Loucy (cell line): ENCODE data around the gene NDUFV3.

Experiments
- H2AFZ ChIP-seq: fragments of 200-600 bp; sonication (generic); 2 replicates; pipeline ENCODE4 v1.6.0; 2016; ENCODE audit warnings: antibody characterized with exemption, mild to moderate bottlenecking, low read length, moderate library complexity
- H3F3A ChIP-seq: fragments of 200-600 bp; 2 replicates; pipeline ENCODE4 v1.6.0; 2016; ENCODE audit warnings: antibody characterized with exemption, low read depth, mild to moderate bottlenecking
- H3K27me3 ChIP-seq: fragments of 200-600 bp; sonication (generic); 2 replicates; pipeline ENCODE4 v1.6.1; 2014; ENCODE audit warnings: low read length, mild to moderate bottlenecking; ENCODE audit not compliant: insufficient read depth, poor library complexity, severe bottlenecking
- H3K36me3 ChIP-seq: fragments of 200-600 bp; sonication (generic); 2 replicates; pipeline ENCODE4 v1.6.1; 2016; ENCODE audit warnings: low read length; ENCODE audit not compliant: insufficient read depth
- H3K4me1 ChIP-seq: fragments of 200-600 bp; sonication (generic); 2 replicates; pipeline ENCODE4 v1.5.1; 2014; ENCODE audit warnings: low read length, mild to moderate bottlenecking; ENCODE audit not compliant: insufficient read depth, poor library complexity, severe bottlenecking
- H3K4me2 ChIP-seq: fragments of 200-600 bp; sonication (generic); 2 replicates; pipeline ENCODE4 v1.6.0; 2014; ENCODE audit warnings: antibody characterized with exemption, low read length, low read depth, mild to moderate bottlenecking; ENCODE audit not compliant: poor library complexity, severe bottlenecking
- H3K4me3 ChIP-seq: fragments of 200-600 bp; sonication (generic); 2 replicates; pipeline ENCODE4 v1.5.1; 2014; ENCODE audit warnings: low read length, mild to moderate bottlenecking, mixed read lengths; ENCODE audit not compliant: poor library complexity, severe bottlenecking
- H3K79me2 ChIP-seq: fragments of 200-600 bp; sonication (generic); 2 replicates; pipeline ENCODE4 v1.6.1; 2014; ENCODE audit warnings: low read length; ENCODE audit not compliant: insufficient read depth
- H3K9ac ChIP-seq: fragments of 200-600 bp; sonication (generic); 2 replicates; pipeline ENCODE4 v1.6.0; 2014; ENCODE audit warnings: mild to moderate bottlenecking, low read depth, low read length, moderate library complexity; ENCODE audit not compliant: poor library complexity, severe bottlenecking
- H3K9me2 ChIP-seq: fragments of 200-600 bp; sonication (generic); replicated peaks from 2 replicates; pipeline ENCODE4 v1.6.1; 2016; ENCODE audit warnings: low read depth, low read length, mixed read lengths
- H3K9me3 ChIP-seq: fragments of 200-600 bp; sonication (generic); 2 replicates; pipeline ENCODE4 v1.6.1; 2014; ENCODE audit warnings: mild to moderate bottlenecking, antibody characterized with exemption, low read length, low read depth; ENCODE audit not compliant: insufficient read depth
- H4K20me1 ChIP-seq: fragments of 200-600 bp; sonication (generic); 2 replicates; pipeline ENCODE4 v1.6.0; 2014; ENCODE audit warnings: antibody characterized with exemption, low read length, mild to moderate bottlenecking; ENCODE audit not compliant: insufficient read depth, poor library complexity, severe bottlenecking
- CTCF ChIP-seq: fragments of 200-600 bp; sonication (generic); conservative IDR thresholded peaks from 2 replicates; pipeline ENCODE4 v1.5.1; 2014; ENCODE audit warnings: mild to moderate bottlenecking, antibody characterized with exemption, low read length
- EZH2phosphoT487 ChIP-seq: fragments of 200-600 bp; IDR thresholded peaks from 2 replicates; pipeline ENCODE4 v1.6.1; 2018; ENCODE audit warnings: antibody characterized with exemption, mild to moderate bottlenecking, moderate library complexity, borderline replicate concordance

Gene NDUFV3

GRCh38 chr21:42850866-42851391 lies 42.2 kb upstream of the NDUFV3 start:
- H3K9me2 ChIP-seq, result no peaks in the 10 kb centered on the region
- no peaks in the 10 kb centered on the region for H3K27me3 ChIP-seq
- H3K9me3 ChIP-seq, result no peaks in the 10 kb centered on the region
- no peaks in the 10 kb centered on the region for H3K4me1 ChIP-seq
- no peak overlapping the region for H3K4me2 ChIP-seq
- peaks cover 86% of the 10 kb centered on the region; the same call in 1 of the 2 replicates for H3K36me3 ChIP-seq
- H4K20me1 ChIP-seq, result no peaks in the 10 kb centered on the region
- no peak for TF ChIP-seq EZH2phosphoT487
- peak; percentile 74 for TF ChIP-seq CTCF
- no peaks in the 10 kb centered on the region for H3F3A ChIP-seq
- no peaks in the 10 kb centered on the region for H3K79me2 ChIP-seq
- no peak overlapping the region for H3K4me3 ChIP-seq
- H3K9ac ChIP-seq, result no peak overlapping the region
- H2AFZ ChIP-seq, result no peak overlapping the region

GRCh38 chr21:42851812-42852665 lies 41.1 kb upstream of the NDUFV3 start:
- peaks cover 90% of the 10 kb centered on the region; the same call in 1 of the 2 replicates for H3K36me3 ChIP-seq
- no peak overlapping the region for H3K9ac ChIP-seq
- H2AFZ ChIP-seq, result no peak overlapping the region
- no peaks in the 10 kb centered on the region for H3K27me3 ChIP-seq
- H3K9me2 ChIP-seq, result no peaks in the 10 kb centered on the region
- H3K79me2 ChIP-seq, result no peaks in the 10 kb centered on the region
- no peak overlapping the region for H3K4me2 ChIP-seq
- no peaks in the 10 kb centered on the region for H3K9me3 ChIP-seq
- no peaks in the 10 kb centered on the region for H3F3A ChIP-seq
- H4K20me1 ChIP-seq, result no peaks in the 10 kb centered on the region
- no peaks in the 10 kb centered on the region for H3K4me1 ChIP-seq
- no peak overlapping the region for H3K4me3 ChIP-seq
- TF ChIP-seq EZH2phosphoT487, result no peak
- TF ChIP-seq CTCF, result no peak

DNA sequence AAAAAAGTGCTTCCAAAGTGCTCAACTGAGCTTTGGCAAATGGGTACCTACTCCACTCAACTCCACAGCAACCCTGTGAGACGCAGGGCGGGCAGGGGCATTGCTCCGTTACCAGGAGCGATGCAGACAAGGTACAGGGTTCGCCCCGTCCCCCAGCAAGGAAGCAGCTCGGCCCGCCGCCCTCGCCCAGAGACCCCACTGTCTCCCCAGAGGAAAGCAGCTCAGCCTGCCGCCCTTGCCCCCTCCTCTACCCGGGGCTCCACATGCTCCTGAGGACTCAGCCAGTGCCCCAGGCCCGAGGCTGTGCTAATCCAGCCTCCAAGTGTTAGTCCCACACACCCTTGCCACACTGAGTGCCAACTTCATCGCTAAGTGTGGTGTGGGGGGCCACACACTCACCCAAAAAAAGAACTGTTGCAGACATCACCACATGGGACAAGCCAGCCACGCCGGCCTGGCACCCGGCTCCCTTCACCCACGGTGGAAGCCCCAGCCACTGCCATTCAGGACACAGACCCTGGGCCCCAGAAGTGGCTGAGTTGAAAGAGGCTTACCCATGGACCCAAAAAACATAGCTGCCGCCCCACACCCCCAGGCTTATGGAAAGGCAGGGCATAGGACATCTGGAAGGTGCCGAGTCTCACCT lies 40.1 kb upstream of the NDUFV3 start:
- Histone ChIP-seq H2AFZ (no peak overlapping the region), H3K9ac (no peak overlapping the region), H3K4me1 (no peaks in the 10 kb centered on the region), H4K20me1 (peaks cover 4% of the 10 kb centered on the region), H3K9me3 (no peaks in the 10 kb centered on the region), H3K4me3 (no peak overlapping the region), H3K27me3 (no peaks in the 10 kb centered on the region), H3K79me2 (peaks cover 3% of the 10 kb centered on the region; the same call in 1 of the 2 replicates), H3K4me2 (no peak overlapping the region), H3K36me3 (peaks cover 91% of the 10 kb centered on the region; the same call in 1 of the 2 replicates), H3F3A (no peaks in the 10 kb centered on the region), H3K9me2 (no peaks in the 10 kb centered on the region)
- TF ChIP-seq CTCF (no peak), EZH2phosphoT487 (no peak)
